HG03354 (cell line): Measurements from ENCODE around the gene GFM1.
A peak's percentile ranks its signal among the peaks of the same experiment; 100 is the strongest.

ENCODE experiments used
- ATAC-seq: cut with Tn5 transposase; IDR thresholded peaks from one replicate; pipeline ENCODE4 v1.9.1; 2021; ENCODE audit warnings: mild to moderate bottlenecking; ENCODE audit not compliant: unreplicated experiment, poor library complexity, severe bottlenecking

GFM1 gene

DNA sequence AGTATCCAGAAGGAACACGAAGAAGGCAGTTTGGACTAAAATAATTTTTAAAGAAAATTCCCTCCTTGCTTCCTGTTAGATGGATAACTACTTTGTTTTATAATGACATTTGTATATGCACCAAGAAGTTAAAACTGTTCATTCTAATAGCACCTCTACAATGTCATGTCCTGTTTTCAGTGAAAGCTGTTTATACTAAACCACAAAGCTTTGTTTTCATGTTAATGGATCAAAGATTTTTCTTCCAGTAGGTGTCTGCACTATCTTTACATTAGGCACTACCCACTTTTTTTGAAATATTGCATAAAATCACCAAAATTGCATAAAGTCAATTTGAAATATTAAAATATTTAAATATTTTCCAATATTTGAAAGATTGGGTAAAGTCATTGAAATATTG lies 77.8 kb downstream of the GFM1 start:
- no peak for ATAC-seq

- ATAC-seq, result no peak
Observed at GRCh38 chr3:158723991-158724390, 79.7 kb downstream of the GFM1 start.

DNA sequence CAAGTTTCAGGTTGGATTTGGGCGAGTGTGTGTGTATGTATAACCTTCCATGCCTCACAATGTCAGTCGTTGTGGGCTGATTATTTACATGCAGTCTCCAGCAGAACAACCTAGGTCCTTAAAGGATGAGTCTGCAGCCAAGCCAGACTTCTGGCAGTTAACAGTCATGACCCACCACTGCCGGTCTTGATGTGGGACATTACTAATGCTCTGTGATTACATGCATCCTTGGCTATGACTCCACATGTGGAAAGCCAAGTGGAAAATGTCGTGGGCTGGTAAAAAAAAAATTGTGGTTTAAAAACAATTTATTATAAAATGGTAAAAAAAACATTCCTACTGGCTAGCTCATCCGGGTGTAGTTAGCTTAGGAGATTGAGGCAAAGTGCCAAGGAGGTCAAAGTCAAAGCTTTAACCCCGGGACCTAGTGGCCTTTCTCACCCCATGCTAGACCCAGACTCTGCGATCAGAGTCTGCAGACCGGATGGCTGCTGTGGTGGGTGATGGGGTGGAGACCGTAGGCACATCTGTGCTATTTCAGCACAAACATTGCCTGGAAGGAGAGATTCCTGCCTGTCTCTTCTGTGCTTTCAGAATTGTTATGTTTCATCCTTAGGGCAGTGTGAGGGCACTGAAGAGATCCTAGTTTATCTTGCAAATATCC lies 81.2 kb downstream of the GFM1 start:
- ATAC-seq, result no peak

- peak; percentile 62 for ATAC-seq
Observed at GRCh38 chr3:158727206-158728060, 83.1 kb downstream of the GFM1 start.

GRCh38 chr3:158728061-158728377 lies 83.7 kb downstream of the GFM1 start:
- ATAC-seq, result no peak

GRCh38 chr3:158728851-158729250 lies 84.5 kb downstream of the GFM1 start:
- no peak for ATAC-seq

DNA sequence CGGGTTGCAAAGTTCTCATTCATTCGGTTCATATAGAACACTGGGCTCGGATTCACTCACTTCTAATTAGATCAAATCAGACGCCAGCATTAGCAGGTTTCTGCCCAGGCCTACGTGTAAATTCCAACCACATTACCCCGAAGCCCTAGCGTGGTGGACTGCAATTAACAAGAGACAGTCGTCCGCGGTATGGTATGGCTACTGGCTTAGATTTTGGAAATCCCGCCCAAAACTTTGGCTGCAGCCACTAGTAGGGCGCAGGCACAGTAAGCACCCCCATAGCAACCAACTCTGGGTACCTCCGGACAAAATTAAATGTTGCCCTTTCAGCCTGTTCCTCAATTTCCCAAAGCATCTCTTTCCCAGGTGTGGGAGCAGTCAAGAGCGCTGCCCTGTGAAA lies 87.2 kb downstream of the GFM1 start:
- ATAC-seq, result no peak

DNA sequence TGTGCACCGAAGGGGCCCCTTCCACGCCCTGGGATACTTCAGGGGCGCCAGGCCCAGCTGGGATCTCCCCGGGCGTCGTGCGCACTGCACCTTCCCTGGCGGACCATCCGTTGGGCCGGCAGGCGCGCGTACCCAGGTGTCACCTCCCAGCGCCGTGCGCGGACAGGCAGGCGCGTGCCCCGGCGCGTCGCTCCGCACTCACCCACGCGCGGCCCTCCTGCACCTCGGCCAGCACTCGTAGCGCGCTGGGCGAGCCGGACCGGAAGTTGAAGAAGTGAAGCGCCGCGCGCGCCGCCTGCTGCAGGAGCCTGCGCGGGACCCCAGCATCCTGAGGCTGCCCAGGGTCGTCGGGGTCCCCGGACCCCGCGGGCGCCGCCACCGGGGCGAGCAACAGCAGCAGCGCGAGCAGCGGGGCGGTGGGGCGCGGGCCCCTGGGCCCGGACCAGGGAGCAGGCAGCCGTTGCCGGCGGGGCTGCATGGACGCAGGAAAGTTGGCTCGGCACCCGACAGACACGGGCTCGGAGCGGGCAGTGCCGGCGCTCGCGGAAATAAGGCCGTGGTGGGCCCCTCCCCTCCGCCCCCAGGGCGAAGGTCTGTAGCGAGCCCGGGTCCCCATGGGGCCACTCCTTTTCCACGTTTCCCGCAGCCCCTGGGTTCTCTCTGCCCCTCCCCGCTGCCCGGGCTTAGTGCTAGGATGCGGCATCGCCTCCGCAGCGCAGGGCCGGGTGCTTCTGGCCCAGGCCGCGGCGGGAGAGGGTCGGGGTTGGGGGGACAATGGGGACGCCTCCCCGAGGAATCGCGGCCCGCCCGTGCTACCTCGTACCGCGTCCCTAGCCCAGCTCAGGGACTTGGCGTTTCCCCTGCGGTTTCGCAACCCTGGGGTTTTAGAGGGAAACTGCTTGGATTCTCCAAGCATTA lies 87.9 kb downstream of the GFM1 start, which contains the start of gene RARRES1:
Gene RARRES1, minus strand, starts transcription at position 520 of the 918 bp plus-strand sequence. Its CDS starts 42 bp downstream, at position 478.
- peak; percentile 80 for ATAC-seq

- no peak for ATAC-seq
Observed at GRCh38 chr3:158732856-158733200, 88.5 kb downstream of the GFM1 start.

DNA sequence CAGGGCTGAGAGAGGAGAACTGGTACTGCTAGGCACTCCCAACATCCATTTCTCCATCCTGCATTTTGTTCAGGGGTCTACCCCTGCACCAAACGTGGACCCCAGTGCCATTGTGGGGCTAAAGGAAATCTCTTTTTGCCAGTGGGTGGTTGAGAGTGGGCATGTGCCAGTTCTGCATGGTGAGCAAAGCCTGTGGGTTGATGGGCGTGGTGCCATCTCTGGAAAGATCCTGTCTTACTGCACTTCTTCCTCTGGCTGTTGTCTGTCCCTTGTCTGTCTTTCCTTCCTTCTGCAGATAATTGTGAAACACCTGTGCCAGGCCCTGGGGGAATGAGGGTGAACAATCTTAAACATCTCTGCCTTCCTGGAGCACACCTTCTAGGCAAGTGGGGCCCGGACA lies 89.3 kb downstream of the GFM1 start:
- no peak for ATAC-seq

GRCh38 chr3:158735296-158736033 lies 91.1 kb downstream of the GFM1 start:
- ATAC-seq, result no peak

DNA sequence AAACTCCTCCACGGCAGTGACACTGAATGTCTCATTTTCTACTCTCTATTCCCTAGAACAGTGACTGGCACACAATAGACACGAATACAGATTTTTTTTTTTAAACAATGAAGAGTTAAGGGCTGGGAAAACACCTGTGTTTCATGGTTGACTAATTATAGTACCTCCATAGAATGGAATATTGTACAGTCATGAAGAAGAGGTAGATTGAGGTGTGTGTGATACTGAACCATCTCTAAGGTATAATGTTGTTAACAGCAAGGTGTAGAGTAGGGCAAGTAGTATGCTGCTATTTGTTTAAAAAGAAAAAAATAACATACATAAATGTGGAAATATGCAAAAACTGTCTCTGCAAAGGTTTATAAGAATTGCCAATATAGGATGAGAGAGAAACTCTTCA lies 93.1 kb downstream of the GFM1 start:
- ATAC-seq, result no peak

DNA sequence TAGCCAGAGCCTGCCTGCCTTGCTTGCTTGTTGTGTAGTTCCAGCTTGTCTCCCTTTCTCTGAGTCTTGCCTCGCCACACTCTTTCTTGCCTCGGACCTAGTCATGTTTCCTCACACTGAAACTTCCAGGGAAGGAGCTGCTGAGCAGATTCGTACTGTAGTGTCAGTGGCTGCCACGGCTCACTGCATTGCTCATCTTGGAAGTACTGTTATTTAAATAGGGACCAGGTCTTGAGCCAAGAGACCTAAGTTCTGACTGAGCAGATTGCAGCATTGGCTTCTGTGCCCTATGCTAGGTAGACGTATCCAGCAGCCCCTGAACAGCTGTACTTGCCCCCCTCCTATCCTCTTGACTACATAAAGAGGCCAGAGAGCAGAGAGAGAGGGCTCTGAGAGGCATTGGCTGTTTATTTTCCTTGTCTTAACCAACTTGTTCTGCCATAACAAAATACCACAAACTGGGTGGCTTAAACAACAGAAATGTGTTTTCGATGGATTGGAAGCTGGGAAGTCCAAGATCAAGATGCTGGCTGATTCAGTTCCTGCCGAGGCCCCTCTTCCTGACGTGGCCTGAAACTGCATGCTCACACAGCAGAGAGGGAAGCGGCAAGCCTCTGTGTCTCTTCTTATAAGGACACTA lies 93.8 kb downstream of the GFM1 start:
- no peak for ATAC-seq

DNA sequence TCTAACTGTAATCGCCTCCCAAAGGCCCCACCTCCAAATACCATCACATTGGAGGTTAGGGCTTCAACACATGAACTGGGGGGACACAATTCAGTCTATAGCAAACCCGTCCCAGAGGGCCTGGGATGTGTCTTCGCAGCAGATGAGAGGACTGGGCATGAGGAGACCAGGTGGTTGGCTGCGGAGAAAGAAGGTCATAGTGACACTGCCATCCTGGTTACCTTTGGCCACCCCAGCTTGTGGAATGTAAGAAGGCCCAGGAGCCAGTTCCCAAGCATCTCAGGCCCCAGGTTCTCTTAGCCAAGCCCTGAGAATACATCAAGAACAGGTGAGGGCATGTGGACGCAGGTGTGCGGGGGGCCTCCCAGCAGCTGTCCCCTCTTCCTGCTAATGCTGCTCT lies 94.3 kb downstream of the GFM1 start:
- ATAC-seq, result no peak

- no peak for ATAC-seq
Observed at GRCh38 chr3:158739078-158739477, 94.8 kb downstream of the GFM1 start.

- no peak for ATAC-seq
Observed at GRCh38 chr3:158739661-158740060, 95.3 kb downstream of the GFM1 start.
